A549 (cell line): ENCODE results near the gene RPL21.

ENCODE experiments used
- CEBPB ChIP-seq, 2 experiments: fragments of >200 bp in 1 of 2; sonication (Bioruptor Twin) in 1 of 2; formaldehyde crosslinking in 1 of 2; IDR thresholded peaks; 2 replicates each; pipeline ENCODE4 v1.6.1; 2012 to 2016
- CHD2 ChIP-seq: fragments of 150-350 bp; IDR thresholded peaks from 2 replicates; pipeline ENCODE4 v1.6.1; 2014; ENCODE audit warnings: low read length; ENCODE audit not compliant: partially characterized antibody
- MAX ChIP-seq: IDR thresholded peaks from 2 replicates; pipeline ENCODE4 v1.6.1; 2012
- POLR2A ChIP-seq: IDR thresholded peaks from 2 replicates; pipeline ENCODE4 v1.6.1; 2012; ENCODE audit warnings: mild to moderate bottlenecking, low read length

- TF ChIP-seq CEBPB (IDR thresholded peaks at IDR 0.05) (no peak), CHD2 (no peak), MAX (no peak), POLR2A (no peak)
These were observed 8.5 kb downstream of the RPL21 start for GRCh38 chr13:27259831-27260230.
